Islet of Langerhans (tissue), 1 donor: ENCODE data around the gene PTPRT.

Source experiments
- FAIRE-seq: peaks from one replicate; lab custom pipeline; 2011; peaks lifted over from hg19 to GRCh38; lab: Jason Lieb, UNC

PTPRT gene

GRCh38 chr20:43022568-43022967 lies 167.1 kb downstream of the PTPRT start:
- FAIRE-seq, result no peak

- no peak for FAIRE-seq
These were observed 167.6 kb downstream of the PTPRT start for GRCh38 chr20:43022081-43022480.

- no peak for FAIRE-seq
These were observed 172.3 kb downstream of the PTPRT start for GRCh38 chr20:43017241-43018030.

- FAIRE-seq, result no peak
These were observed 173.4 kb downstream of the PTPRT start for GRCh38 chr20:43016257-43016656.

- no peak for FAIRE-seq
These were observed 174.1 kb downstream of the PTPRT start for GRCh38 chr20:43015566-43015965.

GRCh38 chr20:43014206-43014605 lies 175.5 kb downstream of the PTPRT start:
- FAIRE-seq, result no peak

GRCh38 chr20:43011491-43011890 lies 178.2 kb downstream of the PTPRT start:
- FAIRE-seq, result no peak

- no peak for FAIRE-seq
These were observed 180.2 kb downstream of the PTPRT start for GRCh38 chr20:43009532-43009931.

- no peak for FAIRE-seq
These were observed 182.2 kb downstream of the PTPRT start for GRCh38 chr20:43007525-43007924.

GRCh38 chr20:43006651-43007375 lies 182.9 kb downstream of the PTPRT start:
- FAIRE-seq, result no peak

- FAIRE-seq, result no peak
These were observed 186.3 kb downstream of the PTPRT start for GRCh38 chr20:43003318-43003944.

GRCh38 chr20:42996141-42996540 lies 193.6 kb downstream of the PTPRT start:
- FAIRE-seq, result no peak

GRCh38 chr20:42988319-42988718 lies 201.4 kb downstream of the PTPRT start:
- FAIRE-seq, result no peak

- FAIRE-seq, result no peak
These were observed 202.2 kb downstream of the PTPRT start for GRCh38 chr20:42987376-42988114.

- no peak for FAIRE-seq
These were observed 203.4 kb downstream of the PTPRT start for GRCh38 chr20:42986143-42986773.

GRCh38 chr20:42985628-42986027 lies 204.1 kb downstream of the PTPRT start:
- no peak for FAIRE-seq

- no peak for FAIRE-seq
These were observed 207.5 kb downstream of the PTPRT start for GRCh38 chr20:42982218-42982617.

GRCh38 chr20:42981253-42981652 lies 208.5 kb downstream of the PTPRT start:
- no peak for FAIRE-seq

GRCh38 chr20:42979720-42980119 lies 210.0 kb downstream of the PTPRT start:
- FAIRE-seq, result no peak

- no peak for FAIRE-seq
These were observed 211.3 kb downstream of the PTPRT start for GRCh38 chr20:42978184-42978974.

GRCh38 chr20:42975974-42976373 lies 213.7 kb downstream of the PTPRT start:
- FAIRE-seq, result no peak
